Heart left ventricle (tissue), 16 donors: ENCODE data around the gene HAUS7. TPM values are rescaled to one million over a fixed set of nuclear protein-coding genes. Genes with fewer than 3 reads are reported as not detected.

Experiments used
- ATAC-seq, 4 donors: fragments of 200-7000 bp; cut with Tn5 transposase; one replicate each; pipeline ENCODE4 v1.9.1; 2020 to 2022; ENCODE audit warnings: moderate library complexity in 4 of 4, mild to moderate bottlenecking in 3 of 4, moderate number of reproducible peaks in 1 of 4
- DNase-seq, 5 donors: peaks; one replicate each; pipeline ENCODE4 v3.0.0-alpha.2; 2020
- H3K27ac ChIP-seq, 12 donors: fragments of 200-600 bp; sonication (generic) in 4 of 12; one replicate each; pipeline versions ENCODE4 v1.5.0 to v1.8.0; 2016 to 2022; ENCODE audit warnings: mild to moderate bottlenecking in 2 of 12
- H3K27me3 ChIP-seq, 9 donors: fragments of 200-600 bp; sonication (generic) in 2 of 9; one replicate each; pipeline versions ENCODE4 v1.5.1 to v1.8.0; 2016 to 2022; ENCODE audit warnings: mild to moderate bottlenecking in 3 of 9
- H3K36me3 ChIP-seq, 9 donors: fragments of 200-600 bp; sonication (generic) in 2 of 9; one replicate each; pipeline versions ENCODE4 v1.5.0 to v1.8.0; 2018 to 2022; ENCODE audit warnings: mild to moderate bottlenecking in 2 of 9
- H3K4me1 ChIP-seq, 12 donors: fragments of 200-600 bp; sonication (generic) in 4 of 12; one replicate each; pipeline versions ENCODE4 v1.5.0 to v1.8.0; 2016 to 2022; ENCODE audit warnings: mild to moderate bottlenecking in 3 of 12
- H3K4me3 ChIP-seq, 12 donors: fragments of 200-600 bp; sonication (generic) in 4 of 12; one replicate each; pipeline versions ENCODE4 v1.5.0 to v1.8.0; 2017 to 2022; ENCODE audit warnings: mild to moderate bottlenecking in 9 of 12, moderate library complexity in 4 of 12
- H3K9me3 ChIP-seq, 12 donors: fragments of 200-600 bp; sonication (generic) in 4 of 12; one replicate each; pipeline versions ENCODE4 v1.5.0 to v1.8.0; 2016 to 2022; ENCODE audit warnings: mild to moderate bottlenecking in 1 of 12
- CTCF ChIP-seq, 12 donors: fragments of 200-600 bp; sonication (generic) in 4 of 12; IDR thresholded peaks; one replicate each; pipeline versions ENCODE4 v1.5.0 to v1.8.0; 2018 to 2022; ENCODE audit warnings: antibody characterized with exemption in 12 of 12, mild to moderate bottlenecking in 5 of 12
- POLR2A ChIP-seq, 2 donors: fragments of 450-650 bp; IDR thresholded peaks; one replicate each; pipeline ENCODE4 v1.6.1; 2017; ENCODE audit warnings: antibody characterized with exemption in 2 of 2, mild to moderate bottlenecking in 2 of 2, moderate library complexity in 2 of 2
- WGBS, 4 donors: extraction: QIAGEN DNeasy Blood & Tissue Kit in 2 of 4; methylation state at CpG; one replicate each; pipeline versions ENCODE4 v1.1.5 to v1.1.7; 2013 to 2018; 5-methylcytosine and 5-hydroxymethylcytosine counted together
- intact Hi-C, 10 donors: fragments of 100-400 bp; cut with DNase I; formaldehyde crosslinking; loops; one replicate each; pipeline versions ENCODE4 v1.11.1 to v1.14.2; 2022
- polyA plus RNA-seq, 2 donors: library from polyadenylated mRNA; stranded (reverse); fragments of 200-250 nt; gene quantifications; one replicate each; pipeline ENCODE4 v1.2.3, GENCODE V29; 2013
- total RNA-seq, 9 donors: library from RNA; depleted of rRNA in 2 of 9; stranded (reverse); fragments of >200 nt in 2 of 9; fragmentation: NEBNext Ultra II Directional in 3 of 9; extraction: Animal tissue kit (Norgen Biotek cat#: 25700) in 3 of 9; gene quantifications; one replicate each; pipeline versions ENCODE4 v1.1.0 to v1.2.4, GENCODE V29; 2016 to 2023
- donor health status: ischemic (EF 13 %, LVEDD 7.1; RV severe dilation, severe dysfunction).
- donor health status: healthy with polysubstance abuse.
- donor health status: DM: no; HTN: yes; CAD: no.
- donor health status: DM: no; HTN: no; CAD: no.
- donor health status: ischemic (EF 25% LVEDD 6.9; RV normal size, moderate dysfunction).
- donor health status: ischemic (EF 25% LVEDD 5.7; RV mildly dilated, moderate dysfunction).
- donor health status: healthy.
- donor health status: DM: yes; HTN: yes; CAD: no.
- donor health status: ischemic (EF 35%, LVEDD 5.7; RV mildly dilated, moderate dysfunction).
- donor health status: nonischemic (EF 11% LVEDD 7.7; RV severe dilation, severe dysfunction).
- donor health status: DM: yes; HTN: yes; CAD: no.
- donor health status: PGD.
- donor health status: ischemic (EF 29% LVEDD 5.4; RV normal size, mild dysfunction).
- donor health status: nonischemic (EF 23%, LVEDD 6.1; RV moderate dilation, normal function).

HAUS7 gene
- total and polyA plus RNA-seq, 11 donors, result 15.3 to 28.2 (median 20.2) TPM

GRCh38 chrX:153468008-153468580 is 2.3 kb downstream of the HAUS7 start:
- intact Hi-C loops, result loop anchor here in 1 of 10 donors (10.0 kb wide), 1 partner anchor 523 kb away; no protein-coding TSS in a partner anchor
- peaks cover 0 to 9% (median 0%) of the 10 kb centered on the region in 9 donors for H3K36me3 ChIP-seq
- H3K9me3 ChIP-seq, result no peaks in the 10 kb centered on the region
- H3K27me3 ChIP-seq, result no peaks in the 10 kb centered on the region
- peaks cover 0 to 19% (median 6%) of the 10 kb centered on the region in 12 donors for H3K4me1 ChIP-seq
- WGBS, 4 donors, result 76 to 82% (median 79%) methylated on average over 9 to 12 of the region's 12 CpGs
- no peak overlapping the region for H3K4me3 ChIP-seq
- peak in 2 of 5 donors; percentile 57 to 61 for DNase-seq
- TF ChIP-seq POLR2A (IDR thresholded peaks at IDR 0.05), result no peak
- TF ChIP-seq CTCF (IDR thresholded peaks at IDR 0.05), result no peak
- ATAC-seq, result peak in 2 of 4 donors; percentile 6 to 21
- H3K27ac ChIP-seq, result peak overlapping the region in 1 of 12 donors; percentile 23

- Histone ChIP-seq H3K27me3 (no peaks in the 10 kb centered on the region), H3K4me3 (no peak overlapping the region), H3K4me1 (peaks cover 0 to 16% (median 5%) of the 10 kb centered on the region in 12 donors), H3K27ac (no peak overlapping the region), H3K36me3 (peaks cover 0 to 16% (median 0%) of the 10 kb centered on the region in 9 donors), H3K9me3 (no peaks in the 10 kb centered on the region)
- WGBS, 4 donors, result 83 to 89% (median 87%) methylated on average over 16 to 19 of the region's 19 CpGs
- peak in 1 of 5 donors; percentile 11 for DNase-seq
- intact Hi-C loops, result loop anchor here in 1 of 10 donors (10.0 kb wide), 1 partner anchor 521 kb away; no protein-coding TSS in a partner anchor
- TF ChIP-seq POLR2A (IDR thresholded peaks at IDR 0.05) (no peak), CTCF (IDR thresholded peaks at IDR 0.05) (no peak)
- ATAC-seq, result no peak
These were observed 4.5 kb downstream of the HAUS7 start for GRCh38 chrX:153465691-153466380.

GRCh38 chrX:153464116-153464515 is 6.3 kb downstream of the HAUS7 start:
- TF ChIP-seq POLR2A (IDR thresholded peaks at IDR 0.05) (no peak), CTCF (IDR thresholded peaks at IDR 0.05) (no peak)
- Histone ChIP-seq H3K9me3 (no peaks in the 10 kb centered on the region), H3K27ac (no peak overlapping the region), H3K27me3 (no peaks in the 10 kb centered on the region), H3K4me3 (no peak overlapping the region), H3K36me3 (peaks cover 0 to 16% (median 0%) of the 10 kb centered on the region in 9 donors), H3K4me1 (peaks cover 0 to 7% (median under 1%) of the 10 kb centered on the region in 12 donors)
- DNase-seq (peak in 1 of 5 donors; percentile 3), ATAC-seq (no peak)
- WGBS, 4 donors, result 65 to 90% (median 81%) methylated on average over 5 of the region's 5 CpGs
- intact Hi-C loops, result loop anchor here in 3 of 10 donors (5.0 to 10.0 kb wide), 2 partner anchors 43 to 519 kb away; no protein-coding TSS in a partner anchor

- peak in 1 of 5 donors; percentile 7 for DNase-seq
- no peaks in the 10 kb centered on the region for H3K9me3 ChIP-seq
- intact Hi-C loops, result loop anchor here in 3 of 10 donors (5.0 to 10.0 kb wide), 2 partner anchors 44 to 519 kb away; no protein-coding TSS in a partner anchor
- peaks cover 0 to 2% (median 0%) of the 10 kb centered on the region in 12 donors for H3K4me1 ChIP-seq
- ATAC-seq, result no peak
- no peak overlapping the region for H3K4me3 ChIP-seq
- peaks cover 0 to 20% (median 0%) of the 10 kb centered on the region in 9 donors for H3K36me3 ChIP-seq
- no peaks in the 10 kb centered on the region for H3K27me3 ChIP-seq
- H3K27ac ChIP-seq, result no peak overlapping the region
- no peak for TF ChIP-seq POLR2A (IDR thresholded peaks at IDR 0.05)
- TF ChIP-seq CTCF (IDR thresholded peaks at IDR 0.05), result no peak
- 77 to 96% (median 86%) methylated on average over 12 of the region's 12 CpGs for WGBS, 4 donors
These were observed 6.8 kb downstream of the HAUS7 start for GRCh38 chrX:153463556-153463955.
